ENCODE data around the gene TTC21B. TPM values are rescaled to one million over a fixed set of nuclear protein-coding genes. Genes with fewer than 3 reads are reported as not detected.

TTC21B gene
- total and polyA plus RNA-seq, 2 of the 8 experiments (the other 6 are each of a cell fraction or from before 2014, with no cell fraction given), result 6.9 to 20.8 TPM

DNA sequence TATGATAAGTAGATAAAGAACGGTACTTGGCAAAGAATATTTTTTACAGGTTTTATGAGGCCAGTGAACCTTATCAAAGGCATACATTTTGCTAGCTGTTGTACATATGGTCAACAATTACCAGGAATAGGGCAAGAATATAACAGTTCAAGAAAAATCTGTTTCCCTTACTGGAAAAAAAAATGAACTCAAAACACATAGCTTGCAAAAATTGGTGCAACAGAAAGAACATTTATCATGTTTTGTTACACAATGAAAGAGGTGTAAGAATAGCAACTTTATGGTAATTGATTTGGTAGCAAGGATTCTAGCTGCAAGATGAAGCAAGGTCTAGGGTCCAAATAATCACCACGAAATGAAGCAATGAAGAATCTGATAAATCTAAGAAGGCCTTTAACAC, 41.6 kb downstream of the TTC21B start (continued):
- TF ChIP-seq, protein P1, sequence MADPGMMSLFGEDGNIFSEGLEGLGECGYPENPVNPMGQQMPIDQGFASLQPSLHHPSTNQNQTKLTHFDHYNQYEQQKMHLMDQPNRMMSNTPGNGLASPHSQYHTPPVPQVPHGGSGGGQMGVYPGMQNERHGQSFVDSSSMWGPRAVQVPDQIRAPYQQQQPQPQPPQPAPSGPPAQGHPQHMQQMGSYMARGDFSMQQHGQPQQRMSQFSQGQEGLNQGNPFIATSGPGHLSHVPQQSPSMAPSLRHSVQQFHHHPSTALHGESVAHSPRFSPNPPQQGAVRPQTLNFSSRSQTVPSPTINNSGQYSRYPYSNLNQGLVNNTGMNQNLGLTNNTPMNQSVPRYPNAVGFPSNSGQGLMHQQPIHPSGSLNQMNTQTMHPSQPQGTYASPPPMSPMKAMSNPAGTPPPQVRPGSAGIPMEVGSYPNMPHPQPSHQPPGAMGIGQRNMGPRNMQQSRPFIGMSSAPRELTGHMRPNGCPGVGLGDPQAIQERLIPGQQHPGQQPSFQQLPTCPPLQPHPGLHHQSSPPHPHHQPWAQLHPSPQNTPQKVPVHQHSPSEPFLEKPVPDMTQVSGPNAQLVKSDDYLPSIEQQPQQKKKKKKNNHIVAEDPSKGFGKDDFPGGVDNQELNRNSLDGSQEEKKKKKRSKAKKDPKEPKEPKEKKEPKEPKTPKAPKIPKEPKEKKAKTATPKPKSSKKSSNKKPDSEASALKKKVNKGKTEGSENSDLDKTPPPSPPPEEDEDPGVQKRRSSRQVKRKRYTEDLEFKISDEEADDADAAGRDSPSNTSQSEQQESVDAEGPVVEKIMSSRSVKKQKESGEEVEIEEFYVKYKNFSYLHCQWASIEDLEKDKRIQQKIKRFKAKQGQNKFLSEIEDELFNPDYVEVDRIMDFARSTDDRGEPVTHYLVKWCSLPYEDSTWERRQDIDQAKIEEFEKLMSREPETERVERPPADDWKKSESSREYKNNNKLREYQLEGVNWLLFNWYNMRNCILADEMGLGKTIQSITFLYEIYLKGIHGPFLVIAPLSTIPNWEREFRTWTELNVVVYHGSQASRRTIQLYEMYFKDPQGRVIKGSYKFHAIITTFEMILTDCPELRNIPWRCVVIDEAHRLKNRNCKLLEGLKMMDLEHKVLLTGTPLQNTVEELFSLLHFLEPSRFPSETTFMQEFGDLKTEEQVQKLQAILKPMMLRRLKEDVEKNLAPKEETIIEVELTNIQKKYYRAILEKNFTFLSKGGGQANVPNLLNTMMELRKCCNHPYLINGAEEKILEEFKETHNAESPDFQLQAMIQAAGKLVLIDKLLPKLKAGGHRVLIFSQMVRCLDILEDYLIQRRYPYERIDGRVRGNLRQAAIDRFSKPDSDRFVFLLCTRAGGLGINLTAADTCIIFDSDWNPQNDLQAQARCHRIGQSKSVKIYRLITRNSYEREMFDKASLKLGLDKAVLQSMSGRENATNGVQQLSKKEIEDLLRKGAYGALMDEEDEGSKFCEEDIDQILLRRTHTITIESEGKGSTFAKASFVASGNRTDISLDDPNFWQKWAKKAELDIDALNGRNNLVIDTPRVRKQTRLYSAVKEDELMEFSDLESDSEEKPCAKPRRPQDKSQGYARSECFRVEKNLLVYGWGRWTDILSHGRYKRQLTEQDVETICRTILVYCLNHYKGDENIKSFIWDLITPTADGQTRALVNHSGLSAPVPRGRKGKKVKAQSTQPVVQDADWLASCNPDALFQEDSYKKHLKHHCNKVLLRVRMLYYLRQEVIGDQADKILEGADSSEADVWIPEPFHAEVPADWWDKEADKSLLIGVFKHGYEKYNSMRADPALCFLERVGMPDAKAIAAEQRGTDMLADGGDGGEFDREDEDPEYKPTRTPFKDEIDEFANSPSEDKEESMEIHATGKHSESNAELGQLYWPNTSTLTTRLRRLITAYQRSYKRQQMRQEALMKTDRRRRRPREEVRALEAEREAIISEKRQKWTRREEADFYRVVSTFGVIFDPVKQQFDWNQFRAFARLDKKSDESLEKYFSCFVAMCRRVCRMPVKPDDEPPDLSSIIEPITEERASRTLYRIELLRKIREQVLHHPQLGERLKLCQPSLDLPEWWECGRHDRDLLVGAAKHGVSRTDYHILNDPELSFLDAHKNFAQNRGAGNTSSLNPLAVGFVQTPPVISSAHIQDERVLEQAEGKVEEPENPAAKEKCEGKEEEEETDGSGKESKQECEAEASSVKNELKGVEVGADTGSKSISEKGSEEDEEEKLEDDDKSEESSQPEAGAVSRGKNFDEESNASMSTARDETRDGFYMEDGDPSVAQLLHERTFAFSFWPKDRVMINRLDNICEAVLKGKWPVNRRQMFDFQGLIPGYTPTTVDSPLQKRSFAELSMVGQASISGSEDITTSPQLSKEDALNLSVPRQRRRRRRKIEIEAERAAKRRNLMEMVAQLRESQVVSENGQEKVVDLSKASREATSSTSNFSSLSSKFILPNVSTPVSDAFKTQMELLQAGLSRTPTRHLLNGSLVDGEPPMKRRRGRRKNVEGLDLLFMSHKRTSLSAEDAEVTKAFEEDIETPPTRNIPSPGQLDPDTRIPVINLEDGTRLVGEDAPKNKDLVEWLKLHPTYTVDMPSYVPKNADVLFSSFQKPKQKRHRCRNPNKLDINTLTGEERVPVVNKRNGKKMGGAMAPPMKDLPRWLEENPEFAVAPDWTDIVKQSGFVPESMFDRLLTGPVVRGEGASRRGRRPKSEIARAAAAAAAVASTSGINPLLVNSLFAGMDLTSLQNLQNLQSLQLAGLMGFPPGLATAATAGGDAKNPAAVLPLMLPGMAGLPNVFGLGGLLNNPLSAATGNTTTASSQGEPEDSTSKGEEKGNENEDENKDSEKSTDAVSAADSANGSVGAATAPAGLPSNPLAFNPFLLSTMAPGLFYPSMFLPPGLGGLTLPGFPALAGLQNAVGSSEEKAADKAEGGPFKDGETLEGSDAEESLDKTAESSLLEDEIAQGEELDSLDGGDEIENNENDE (IDR thresholded peaks at IDR 0.05; ENCODE audit: insufficient replicate concordance, low read length), result no peak
- TF ChIP-seq BCL11A (IDR thresholded peaks at IDR 0.05; ENCODE audit: low read depth in 2 of 2, low read length in 2 of 2), result no peak
- no peak for TF ChIP-seq CREB1 (IDR thresholded peaks at IDR 0.05)
- TF ChIP-seq RFX5 (IDR thresholded peaks at IDR 0.05; ENCODE audit: borderline replicate concordance, low read depth, low read length), result no peak
- TF ChIP-seq CHD1 (IDR thresholded peaks at IDR 0.05; ENCODE audit: low read depth, low read length), result no peak
- no peak for TF ChIP-seq SIRT6 (IDR thresholded peaks at IDR 0.05; ENCODE audit: low read length)
- TF ChIP-seq SRF (IDR thresholded peaks at IDR 0.05; ENCODE audit: low read depth, low read length), result no peak
- TF ChIP-seq GABPA (IDR thresholded peaks at IDR 0.05; ENCODE audit: borderline replicate concordance, insufficient read depth, low read length), result no peak
